OCI-LY3 (cell line): ENCODE measurements around the gene EPSTI1.

Source experiments
- EZH2phosphoT487 ChIP-seq: fragments of 200-600 bp; shearing (Covaris generic); IDR thresholded peaks from 2 replicates; pipeline ENCODE4 v1.6.1; 2018; ENCODE audit warnings: antibody characterized with exemption, mixed run types, low read depth
- TF ChIP-seq, protein P1 (sequence below): fragments of 200-600, 300-600 bp; sonication (generic); IDR thresholded peaks from 2 replicates; pipeline ENCODE4 v1.5.1; 2014; ENCODE audit warnings: antibody characterized with exemption, low read length, low read depth

DNA sequence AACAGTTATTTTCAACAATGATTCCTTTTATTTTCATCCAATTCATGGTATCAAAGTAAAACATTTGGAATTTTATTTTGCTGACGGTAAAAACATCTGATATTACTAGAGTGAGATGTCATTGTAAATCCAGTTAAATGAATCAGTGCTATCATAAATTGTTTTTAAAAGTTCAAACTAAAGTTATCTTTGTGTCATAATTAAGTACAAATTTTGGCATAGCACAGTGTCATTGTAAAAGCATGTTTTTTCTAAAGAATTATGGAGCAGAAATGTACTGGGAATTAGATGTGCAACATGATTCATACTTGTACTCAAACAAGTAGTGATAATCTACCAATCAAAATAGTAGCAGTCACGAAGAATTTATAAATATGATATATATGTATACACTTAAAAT lies 117.8 kb downstream of the EPSTI1 start:
- TF ChIP-seq, protein P1, sequence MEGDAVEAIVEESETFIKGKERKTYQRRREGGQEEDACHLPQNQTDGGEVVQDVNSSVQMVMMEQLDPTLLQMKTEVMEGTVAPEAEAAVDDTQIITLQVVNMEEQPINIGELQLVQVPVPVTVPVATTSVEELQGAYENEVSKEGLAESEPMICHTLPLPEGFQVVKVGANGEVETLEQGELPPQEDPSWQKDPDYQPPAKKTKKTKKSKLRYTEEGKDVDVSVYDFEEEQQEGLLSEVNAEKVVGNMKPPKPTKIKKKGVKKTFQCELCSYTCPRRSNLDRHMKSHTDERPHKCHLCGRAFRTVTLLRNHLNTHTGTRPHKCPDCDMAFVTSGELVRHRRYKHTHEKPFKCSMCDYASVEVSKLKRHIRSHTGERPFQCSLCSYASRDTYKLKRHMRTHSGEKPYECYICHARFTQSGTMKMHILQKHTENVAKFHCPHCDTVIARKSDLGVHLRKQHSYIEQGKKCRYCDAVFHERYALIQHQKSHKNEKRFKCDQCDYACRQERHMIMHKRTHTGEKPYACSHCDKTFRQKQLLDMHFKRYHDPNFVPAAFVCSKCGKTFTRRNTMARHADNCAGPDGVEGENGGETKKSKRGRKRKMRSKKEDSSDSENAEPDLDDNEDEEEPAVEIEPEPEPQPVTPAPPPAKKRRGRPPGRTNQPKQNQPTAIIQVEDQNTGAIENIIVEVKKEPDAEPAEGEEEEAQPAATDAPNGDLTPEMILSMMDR: no peak
- TF ChIP-seq EZH2phosphoT487: no peak
